Chondrocyte (in vitro differentiated cells): ENCODE data around the gene FGA. TPM values are rescaled to one million over a fixed set of nuclear protein-coding genes. Genes with fewer than 3 reads are reported as not detected.

ENCODE experiments used
- DNase-seq: peaks from one replicate; pipeline ENCODE4 v3.0.0; 2021; ENCODE audit warnings: mixed read lengths, low spot score
- H3K27ac Mint-ChIP-seq: one replicate; pipeline ENCODE4 v1.8.0; 2021; ENCODE audit warnings: mild to moderate bottlenecking, moderate library complexity, mixed read lengths; ENCODE audit not compliant: unreplicated experiment
- H3K27me3 Mint-ChIP-seq: 2 replicates; pipeline ENCODE4 v1.8.0; 2021; ENCODE audit warnings: low read depth, mixed read lengths
- H3K36me3 Mint-ChIP-seq: 2 replicates; pipeline ENCODE4 v1.8.0; 2021; ENCODE audit warnings: low read depth, mixed read lengths
- H3K4me1 Mint-ChIP-seq: 2 replicates; pipeline ENCODE4 v1.8.0; 2021; ENCODE audit warnings: low read depth, mild to moderate bottlenecking, mixed read lengths
- H3K4me3 Mint-ChIP-seq: one replicate; pipeline ENCODE4 v1.8.0; 2021; ENCODE audit warnings: mild to moderate bottlenecking, moderate library complexity, mixed read lengths; ENCODE audit not compliant: unreplicated experiment
- H3K9me3 Mint-ChIP-seq: 2 replicates; pipeline ENCODE4 v1.8.0; 2021; ENCODE audit warnings: low read depth, mixed read lengths
- CTCF ChIP-seq: fragments of 200-600 bp; sonication (generic); IDR thresholded peaks from 2 replicates; pipeline ENCODE4 v1.5.0; 2021; ENCODE audit warnings: antibody characterized with exemption, mild to moderate bottlenecking, moderate library complexity
- total RNA-seq: library from RNA; stranded (reverse); gene quantifications from 3 replicates; pipeline ENCODE4 v1.2.1, GENCODE V29; 2021

FGA gene
- total RNA-seq, 1 donor from 2014 or later, result not detected

GRCh38 chr4:154608361-154609252 is 18.1 kb upstream of the FGA start:
- H3K4me3 Mint-ChIP-seq, result no peak overlapping the region
- no peak overlapping the region for H3K27ac Mint-ChIP-seq
- no peak for DNase-seq
- TF ChIP-seq CTCF, result no peak
- H3K36me3 Mint-ChIP-seq, result no peaks in the 10 kb centered on the region
- no peaks in the 10 kb centered on the region for H3K9me3 Mint-ChIP-seq
- H3K27me3 Mint-ChIP-seq, result peaks cover 57% of the 10 kb centered on the region
- H3K4me1 Mint-ChIP-seq, result no peaks in the 10 kb centered on the region

- Mint-ChIP-seq H3K9me3 (no peaks in the 10 kb centered on the region), H3K36me3 (no peaks in the 10 kb centered on the region), H3K27ac (no peak overlapping the region), H3K4me3 (no peak overlapping the region), H3K27me3 (peaks cover 50% of the 10 kb centered on the region), H3K4me1 (no peaks in the 10 kb centered on the region)
- DNase-seq, result no peak
- no peak for TF ChIP-seq CTCF
These were observed 16.5 kb upstream of the FGA start for GRCh38 chr4:154606728-154607723.

GRCh38 chr4:154604696-154605200 is 14.2 kb upstream of the FGA start:
- no peak overlapping the region for H3K27ac Mint-ChIP-seq
- H3K4me1 Mint-ChIP-seq, result no peaks in the 10 kb centered on the region
- peaks cover 51% of the 10 kb centered on the region for H3K27me3 Mint-ChIP-seq
- DNase-seq, result no peak
- no peaks in the 10 kb centered on the region for H3K36me3 Mint-ChIP-seq
- no peaks in the 10 kb centered on the region for H3K9me3 Mint-ChIP-seq
- H3K4me3 Mint-ChIP-seq, result no peak overlapping the region
- no peak for TF ChIP-seq CTCF

GRCh38 chr4:154603033-154603943 is 12.7 kb upstream of the FGA start:
- no peak overlapping the region for H3K4me3 Mint-ChIP-seq
- H3K27me3 Mint-ChIP-seq, result peaks cover 41% of the 10 kb centered on the region
- H3K27ac Mint-ChIP-seq, result no peak overlapping the region
- H3K36me3 Mint-ChIP-seq, result no peaks in the 10 kb centered on the region
- no peaks in the 10 kb centered on the region for H3K9me3 Mint-ChIP-seq
- TF ChIP-seq CTCF, result no peak
- no peaks in the 10 kb centered on the region for H3K4me1 Mint-ChIP-seq
- no peak for DNase-seq
